ENCODE data around the gene GRIK1. TPM values are rescaled to one million over a fixed set of nuclear protein-coding genes. Genes with fewer than 3 reads are reported as not detected.

GRIK1 gene
- total RNA-seq, 1 experiment from 2014 or later: not detected

GRCh38 chr21:29749223-29749622 is 190.6 kb downstream of the GRIK1 start:
- no peaks in the 10 kb centered on the region for H3K36me3 ChIP-seq (ENCODE audit: control insufficient read depth, insufficient read depth, low read length)
- H3K4me3 Mint-ChIP-seq (ENCODE audit: unreplicated experiment): no peak overlapping the region
- H3K4me1 Mint-ChIP-seq (ENCODE audit: low read depth, unreplicated experiment): no peaks in the 10 kb centered on the region
- intact Hi-C loops (cut with micrococcal nuclease; ENCODE audit: unreplicated experiment): no loop called here
- no peak overlapping the region for H3K4me3 ChIP-seq (ENCODE audit: low read depth, low read length)
- H3K4me1 ChIP-seq: no peaks in the 10 kb centered on the region
- BruUV-seq (replicated peaks): no TSS peak
- POLR2A ChIA-PET: no interaction called here
- no peak overlapping the region for H3K27ac Mint-ChIP-seq (ENCODE audit: unreplicated experiment)
- no peaks in the 10 kb centered on the region for H3K9me3 ChIP-seq
- no peaks in the 10 kb centered on the region for H3K36me3 Mint-ChIP-seq (ENCODE audit: insufficient read depth, unreplicated experiment)
- no peak for DNase-seq
- H3K27me3 ChIP-seq (replicated peaks; ENCODE audit: control insufficient read depth, insufficient read depth, low read length): no peaks in the 10 kb centered on the region; the same call in 1 of the 2 replicates
- H3K9me3 Mint-ChIP-seq (ENCODE audit: unreplicated experiment): no peaks in the 10 kb centered on the region
- H3K27me3 Mint-ChIP-seq (ENCODE audit: insufficient read depth, unreplicated experiment): peaks cover 14% of the 10 kb centered on the region
- CTCF ChIA-PET: no interaction called here
- no peak for TF ChIP-seq CTCF (IDR thresholded peaks at IDR 0.05; ENCODE audit: insufficient read depth in 1 of 2, low read depth in 1 of 2, low read length in 1 of 2, severe bottlenecking in 1 of 2, unreplicated experiment in 1 of 2)

GRCh38 chr21:29748391-29749167 is 191.2 kb downstream of the GRIK1 start:
- H3K36me3 Mint-ChIP-seq (ENCODE audit: insufficient read depth, unreplicated experiment): no peaks in the 10 kb centered on the region
- TF ChIP-seq CTCF (IDR thresholded peaks at IDR 0.05; ENCODE audit: insufficient read depth in 1 of 2, low read depth in 1 of 2, low read length in 1 of 2, severe bottlenecking in 1 of 2, unreplicated experiment in 1 of 2): no peak
- no peaks in the 10 kb centered on the region for H3K9me3 Mint-ChIP-seq (ENCODE audit: unreplicated experiment)
- no peaks in the 10 kb centered on the region for H3K4me1 ChIP-seq
- no peak overlapping the region for H3K4me3 Mint-ChIP-seq (ENCODE audit: unreplicated experiment)
- intact Hi-C loops (cut with micrococcal nuclease; ENCODE audit: unreplicated experiment): no loop called here
- peaks cover 16% of the 10 kb centered on the region for H3K27me3 Mint-ChIP-seq (ENCODE audit: insufficient read depth, unreplicated experiment)
- H3K27me3 ChIP-seq (replicated peaks; ENCODE audit: control insufficient read depth, insufficient read depth, low read length): no peaks in the 10 kb centered on the region; the same call in 1 of the 2 replicates
- H3K9me3 ChIP-seq: no peaks in the 10 kb centered on the region
- no peak overlapping the region for H3K27ac Mint-ChIP-seq (ENCODE audit: unreplicated experiment)
- POLR2A ChIA-PET: no interaction called here
- no peak for DNase-seq
- no peaks in the 10 kb centered on the region for H3K36me3 ChIP-seq (ENCODE audit: control insufficient read depth, insufficient read depth, low read length)
- CTCF ChIA-PET: no interaction called here
- no TSS peak for BruUV-seq (replicated peaks)
- no peaks in the 10 kb centered on the region for H3K4me1 Mint-ChIP-seq (ENCODE audit: low read depth, unreplicated experiment)
- no peak overlapping the region for H3K4me3 ChIP-seq (ENCODE audit: low read depth, low read length)

GRCh38 chr21:29741761-29742160 is 198.0 kb downstream of the GRIK1 start:
- no peaks in the 10 kb centered on the region for H3K4me1 Mint-ChIP-seq (ENCODE audit: low read depth, unreplicated experiment)
- Histone ChIP-seq H3K36me3 (ENCODE audit: control insufficient read depth, insufficient read depth, low read length) (no peaks in the 10 kb centered on the region), H3K27me3 (replicated peaks; ENCODE audit: control insufficient read depth, insufficient read depth, low read length) (no peaks in the 10 kb centered on the region), H3K9me3 (no peaks in the 10 kb centered on the region), H3K4me3 (ENCODE audit: low read depth, low read length) (no peak overlapping the region), H3K4me1 (no peaks in the 10 kb centered on the region)
- no peaks in the 10 kb centered on the region for H3K36me3 Mint-ChIP-seq (ENCODE audit: insufficient read depth, unreplicated experiment)
- no peak overlapping the region for H3K27ac Mint-ChIP-seq (ENCODE audit: unreplicated experiment)
- H3K27me3 Mint-ChIP-seq (ENCODE audit: insufficient read depth, unreplicated experiment): peaks cover 25% of the 10 kb centered on the region
- no peaks in the 10 kb centered on the region for H3K9me3 Mint-ChIP-seq (ENCODE audit: unreplicated experiment)
- POLR2A ChIA-PET: no interaction called here
- CTCF ChIA-PET: no interaction called here
- intact Hi-C loops (cut with micrococcal nuclease; ENCODE audit: unreplicated experiment): no loop called here
- BruUV-seq (replicated peaks): no TSS peak
- H3K4me3 Mint-ChIP-seq (ENCODE audit: unreplicated experiment): no peak overlapping the region
- DNase-seq: no peak
- no peak for TF ChIP-seq CTCF (IDR thresholded peaks at IDR 0.05; ENCODE audit: insufficient read depth in 1 of 2, low read depth in 1 of 2, low read length in 1 of 2, severe bottlenecking in 1 of 2, unreplicated experiment in 1 of 2)

Data from Caco-2 (cell line).